ENCODE data around the gene DNAH14. TPM values are rescaled to one million over a fixed set of nuclear protein-coding genes. Genes with fewer than 3 reads are reported as not detected.

DNAH14 gene
- total and polyA plus RNA-seq, 9 donors = 3.7 to 61.4 (median 24.2) TPM

DNA sequence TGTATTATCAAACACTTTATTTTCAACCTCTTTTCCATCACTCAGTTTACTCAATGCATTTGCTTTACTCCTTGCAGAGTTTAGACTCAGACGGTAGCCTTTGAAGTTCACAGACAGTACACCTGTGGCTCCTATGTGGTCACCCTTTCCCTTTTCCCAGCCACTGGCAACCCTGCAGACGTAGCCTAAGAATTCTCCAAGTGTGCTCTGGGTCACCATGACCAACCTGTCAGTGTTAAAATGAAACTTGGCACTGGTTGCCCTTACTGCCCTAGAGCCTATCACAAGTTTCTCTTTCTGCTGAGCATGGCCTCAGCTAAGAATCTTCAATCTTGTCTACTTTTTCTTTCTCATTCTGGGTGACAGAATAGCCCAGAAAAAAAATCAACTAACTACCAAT is 25.5 kb upstream of the DNAH14 start:
- Histone ChIP-seq H3K27me3 (no peaks in the 10 kb centered on the region), H3K4me3 (no peak overlapping the region), H3K36me3 (no peaks in the 10 kb centered on the region), H3K4me1 (ENCODE audit: insufficient read depth) (no peaks in the 10 kb centered on the region), H3K27ac (no peak overlapping the region), H3K9me3 (no peaks in the 10 kb centered on the region)
- no peak for DNase-seq
- WGBS, 3 donors = 58 to 70% (median 69%) methylated on average over 2 of the region's 2 CpGs
- TF ChIP-seq, protein P1, sequence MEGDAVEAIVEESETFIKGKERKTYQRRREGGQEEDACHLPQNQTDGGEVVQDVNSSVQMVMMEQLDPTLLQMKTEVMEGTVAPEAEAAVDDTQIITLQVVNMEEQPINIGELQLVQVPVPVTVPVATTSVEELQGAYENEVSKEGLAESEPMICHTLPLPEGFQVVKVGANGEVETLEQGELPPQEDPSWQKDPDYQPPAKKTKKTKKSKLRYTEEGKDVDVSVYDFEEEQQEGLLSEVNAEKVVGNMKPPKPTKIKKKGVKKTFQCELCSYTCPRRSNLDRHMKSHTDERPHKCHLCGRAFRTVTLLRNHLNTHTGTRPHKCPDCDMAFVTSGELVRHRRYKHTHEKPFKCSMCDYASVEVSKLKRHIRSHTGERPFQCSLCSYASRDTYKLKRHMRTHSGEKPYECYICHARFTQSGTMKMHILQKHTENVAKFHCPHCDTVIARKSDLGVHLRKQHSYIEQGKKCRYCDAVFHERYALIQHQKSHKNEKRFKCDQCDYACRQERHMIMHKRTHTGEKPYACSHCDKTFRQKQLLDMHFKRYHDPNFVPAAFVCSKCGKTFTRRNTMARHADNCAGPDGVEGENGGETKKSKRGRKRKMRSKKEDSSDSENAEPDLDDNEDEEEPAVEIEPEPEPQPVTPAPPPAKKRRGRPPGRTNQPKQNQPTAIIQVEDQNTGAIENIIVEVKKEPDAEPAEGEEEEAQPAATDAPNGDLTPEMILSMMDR (IDR thresholded peaks at IDR 0.05) = no peak
- TF ChIP-seq EP300 (IDR thresholded peaks at IDR 0.05) = no peak
- no peak for TF ChIP-seq POLR2A (IDR thresholded peaks at IDR 0.05)
- intact Hi-C loops (cut with DNase I) = no loop called here

DNA sequence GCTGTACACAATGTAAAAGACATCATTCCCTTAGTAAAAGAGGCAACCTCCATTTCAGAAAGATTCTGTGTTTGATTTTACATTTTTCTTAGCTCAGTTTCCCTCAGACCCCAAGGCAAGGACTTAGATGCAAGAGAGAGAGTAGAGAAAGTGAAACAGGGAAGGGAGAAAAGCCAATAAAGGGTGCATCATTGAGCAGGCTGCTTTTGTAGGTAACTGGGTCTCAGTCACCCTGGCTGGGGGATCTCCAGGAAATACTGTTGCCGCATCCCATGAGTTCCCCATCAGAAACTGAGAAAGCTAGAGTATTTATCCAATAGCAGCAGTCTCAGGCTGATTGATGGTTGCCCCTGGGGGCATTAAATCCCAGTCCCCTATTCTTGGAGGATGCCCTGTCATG is 23.1 kb upstream of the DNAH14 start:
- Histone ChIP-seq H3K9me3 (no peaks in the 10 kb centered on the region), H3K36me3 (no peaks in the 10 kb centered on the region), H3K4me1 (ENCODE audit: insufficient read depth) (no peaks in the 10 kb centered on the region), H3K27ac (no peak overlapping the region), H3K4me3 (no peak overlapping the region), H3K27me3 (no peaks in the 10 kb centered on the region)
- 96 to 100% (median 100%) methylated on average over 1 of the region's 1 CpG for WGBS, 3 donors
- DNase-seq = no peak
- TF ChIP-seq, protein P1 (IDR thresholded peaks at IDR 0.05) = no peak
- TF ChIP-seq EP300 (IDR thresholded peaks at IDR 0.05) = no peak
- no peak for TF ChIP-seq POLR2A (IDR thresholded peaks at IDR 0.05)
- intact Hi-C loops (cut with DNase I) = no loop called here

DNA sequence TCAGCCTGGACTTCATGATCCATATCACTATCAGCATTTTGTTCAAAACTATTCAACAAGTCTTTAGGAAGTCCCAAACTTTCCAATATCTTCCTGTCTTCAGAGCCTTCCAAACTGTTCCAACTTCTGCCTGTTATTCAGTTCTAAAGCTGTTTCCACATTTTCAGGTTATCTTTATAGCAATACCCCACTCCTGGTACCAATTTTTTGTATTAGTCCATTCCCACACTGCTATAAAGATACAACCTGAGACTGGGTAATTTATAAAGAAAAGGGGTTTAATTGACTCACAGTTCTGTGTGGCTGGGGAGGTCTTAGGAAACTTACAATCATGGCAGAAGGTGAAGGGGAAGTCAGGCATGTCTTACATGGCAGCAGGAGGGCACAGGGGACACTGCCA is 18.3 kb upstream of the DNAH14 start:
- no peak for DNase-seq
- no peak for TF ChIP-seq POLR2A (IDR thresholded peaks at IDR 0.05)
- TF ChIP-seq, protein P1 (IDR thresholded peaks at IDR 0.05) = no peak
- TF ChIP-seq EP300 (IDR thresholded peaks at IDR 0.05) = no peak
- intact Hi-C loops (cut with DNase I) = no loop called here

DNA sequence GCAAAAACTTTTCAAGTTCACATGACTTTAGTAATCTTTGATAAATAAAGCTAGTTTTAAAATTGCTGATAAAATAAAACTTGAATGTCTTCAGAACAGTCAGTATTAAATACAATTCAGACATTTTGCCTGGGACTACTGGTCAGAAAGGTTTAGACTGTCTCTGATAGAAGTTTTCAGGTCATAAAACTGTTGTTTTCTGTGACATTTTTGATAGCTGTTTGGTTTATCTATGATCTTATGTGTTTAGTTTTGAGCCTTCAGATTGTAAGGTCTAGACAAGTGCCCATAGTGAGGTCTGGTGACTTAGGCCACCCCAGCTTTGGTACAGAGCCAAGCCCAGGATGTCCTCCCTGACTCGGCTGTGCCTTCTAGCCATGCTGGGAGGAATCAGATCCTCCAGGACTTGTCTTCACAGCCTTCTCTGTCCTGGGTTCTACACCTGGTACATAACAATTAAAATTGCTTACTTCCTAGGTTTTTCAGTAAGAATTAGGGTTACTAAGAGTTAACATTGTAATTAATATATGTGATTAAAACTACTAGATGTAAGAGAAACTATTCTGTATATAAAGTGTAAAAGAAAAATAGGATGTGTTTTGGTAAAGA is 15.1 kb upstream of the DNAH14 start:
- no peak for DNase-seq
- no peak overlapping the region for H3K27ac ChIP-seq
- intact Hi-C loops (cut with DNase I) = no loop called here
- H3K9me3 ChIP-seq = no peaks in the 10 kb centered on the region
- H3K4me3 ChIP-seq = no peak overlapping the region
- TF ChIP-seq POLR2A (IDR thresholded peaks at IDR 0.05) (no peak), EP300 (IDR thresholded peaks at IDR 0.05) (no peak)
- TF ChIP-seq, protein P1 (IDR thresholded peaks at IDR 0.05) = no peak
- H3K4me1 ChIP-seq (ENCODE audit: insufficient read depth) = no peaks in the 10 kb centered on the region
- H3K27me3 ChIP-seq = no peaks in the 10 kb centered on the region
- WGBS, 3 donors = 84 to 96% (median 92%) methylated on average over 1 of the region's 1 CpG
- H3K36me3 ChIP-seq = no peaks in the 10 kb centered on the region

More for the DNA sequence above, 18.3 kb upstream of the DNAH14 start:
- Histone ChIP-seq H3K4me3 (no peak overlapping the region), H3K36me3 (no peaks in the 10 kb centered on the region), H3K27me3 (no peaks in the 10 kb centered on the region), H3K9me3 (no peaks in the 10 kb centered on the region), H3K27ac (no peak overlapping the region), H3K4me1 (ENCODE audit: insufficient read depth) (no peaks in the 10 kb centered on the region)
